HG03135 (cell line): Measurements from ENCODE around the gene SLC25A47.
"Not testable (repeated sequence)": the region's sequence is repeated elsewhere in the genome, so short reads cannot be mapped to it uniquely, and the experiment has no call there.

Source experiments
- ATAC-seq: cut with Tn5 transposase; IDR thresholded peaks from one replicate; pipeline ENCODE4 v1.9.1; 2021; ENCODE audit warnings: mild to moderate bottlenecking, moderate library complexity; ENCODE audit not compliant: unreplicated experiment

The SLC25A47 gene

DNA sequence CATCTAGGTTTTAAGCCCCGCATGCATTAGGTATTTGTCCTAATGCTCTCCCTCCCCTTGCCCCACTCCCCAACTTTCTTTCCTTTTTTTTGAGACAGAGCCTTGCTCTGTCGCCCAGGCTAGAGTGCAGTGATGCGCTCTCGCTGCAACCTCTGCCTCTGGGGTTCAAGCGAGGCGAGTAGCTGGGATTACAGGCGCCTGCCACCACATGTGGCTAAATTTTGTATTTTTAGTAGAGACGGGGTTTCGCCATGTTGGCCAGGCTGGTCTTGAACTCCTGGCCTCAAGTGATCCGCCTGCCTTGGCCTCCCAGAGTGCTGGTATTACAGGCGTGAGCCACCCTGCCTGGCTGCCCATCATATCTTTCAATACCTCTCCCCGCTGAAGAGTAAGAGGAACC, 19.7 kb downstream of the SLC25A47 start:
- not testable (repeated sequence) for ATAC-seq

DNA sequence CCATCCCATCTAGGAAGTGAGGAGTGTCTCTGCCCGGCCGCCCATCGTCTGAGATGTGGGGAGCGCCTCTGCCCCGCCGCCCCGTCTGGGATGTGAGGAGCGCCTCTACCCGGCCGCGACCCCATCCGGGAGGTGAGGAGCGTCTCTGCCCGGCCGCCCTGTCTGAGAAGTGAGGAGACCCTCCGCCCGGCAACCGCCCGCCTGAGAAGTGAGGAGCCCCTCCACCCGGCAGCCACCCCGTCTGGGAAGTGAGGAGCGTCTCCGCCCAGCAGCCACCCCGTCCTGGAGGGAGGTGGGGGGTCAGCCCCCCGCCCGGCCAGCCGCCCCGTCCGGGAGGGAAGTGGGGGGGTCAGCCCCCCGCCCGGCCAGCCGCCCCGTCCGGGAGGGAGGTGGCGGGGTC, 21.5 kb downstream of the SLC25A47 start:
- ATAC-seq = not testable (repeated sequence)

- no peak for ATAC-seq
These were observed 22.6 kb downstream of the SLC25A47 start for GRCh38 chr14:100345711-100346110.

- ATAC-seq = no peak
These were observed 23.4 kb downstream of the SLC25A47 start for GRCh38 chr14:100346306-100347091.

DNA sequence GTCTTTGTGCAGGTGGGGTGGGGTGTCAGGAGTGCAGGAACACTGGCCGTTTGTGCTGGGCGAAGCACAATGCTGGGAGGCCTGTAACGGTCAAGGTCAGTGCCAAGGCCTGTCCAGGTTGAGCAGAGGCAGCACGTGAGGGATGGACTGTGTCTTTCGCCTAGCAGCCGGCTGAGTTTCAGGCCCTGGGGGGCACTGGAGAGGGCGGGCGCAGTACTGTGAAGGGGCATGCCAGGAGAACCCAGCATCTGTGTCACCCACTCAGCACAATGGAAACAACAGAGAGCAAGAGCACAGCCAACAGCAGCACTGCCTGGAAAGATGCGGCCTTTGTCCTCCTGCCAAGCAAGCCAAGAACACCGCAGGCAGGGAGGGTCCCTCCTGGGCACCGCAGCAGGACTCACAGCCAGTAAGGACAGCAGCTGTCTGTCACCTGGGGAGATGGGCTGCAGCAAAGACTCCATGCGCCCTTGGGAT, 25.2 kb downstream of the SLC25A47 start:
- ATAC-seq = no peak

- no peak for ATAC-seq
These were observed 25.9 kb downstream of the SLC25A47 start for GRCh38 chr14:100348784-100349685.

DNA sequence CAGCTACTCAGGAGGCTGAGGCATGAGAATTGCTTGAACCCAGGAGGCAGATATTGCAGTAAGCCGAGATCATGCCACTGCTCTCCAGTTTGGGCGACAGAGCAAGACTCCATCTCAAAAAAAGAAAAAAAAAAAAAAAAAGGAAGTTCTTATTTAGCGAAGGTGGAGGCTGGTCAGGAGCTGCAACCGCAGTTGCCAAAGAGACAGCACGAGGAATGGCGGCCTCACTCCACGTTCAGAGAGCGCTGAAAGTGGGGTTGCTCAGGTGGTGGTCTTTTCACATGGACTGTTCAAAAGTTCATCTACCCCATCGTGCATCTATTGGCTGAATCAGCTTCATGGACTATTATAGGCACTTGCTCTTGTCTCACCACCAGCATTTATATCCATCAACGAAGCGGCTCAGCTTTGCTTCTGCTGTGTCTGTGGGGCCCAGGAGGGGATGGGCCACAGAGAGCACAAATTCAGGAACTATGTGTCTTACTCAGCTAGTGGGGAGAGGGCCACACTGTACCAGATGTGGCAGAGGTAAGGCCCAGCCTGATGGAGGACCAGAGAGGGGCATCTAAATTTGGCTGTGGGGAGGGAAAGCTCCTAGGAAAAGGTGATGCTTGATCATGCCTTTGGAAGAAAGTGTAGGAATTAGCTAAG, 27.3 kb downstream of the SLC25A47 start:
- ATAC-seq = no peak

- ATAC-seq = no peak
These were observed 27.8 kb downstream of the SLC25A47 start for GRCh38 chr14:100350986-100351385.

DNA sequence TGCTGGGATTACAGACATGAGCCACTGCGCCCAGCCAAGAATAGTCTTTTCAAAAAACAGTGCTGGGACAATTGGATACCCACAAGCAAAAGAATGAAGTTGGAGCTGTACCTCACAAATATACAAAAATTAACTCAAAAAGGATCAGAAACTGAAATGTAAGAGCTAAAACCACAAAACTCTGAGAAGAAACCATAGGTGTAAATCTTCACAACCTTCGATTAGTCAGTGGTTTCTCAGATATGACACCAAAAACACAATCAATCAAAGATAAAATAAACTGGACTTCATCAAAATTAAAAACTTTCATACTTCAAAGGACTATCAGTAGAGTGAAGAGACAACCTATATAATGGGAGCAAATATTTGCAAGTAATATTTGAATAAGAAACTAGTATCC, 35.3 kb downstream of the SLC25A47 start:
- ATAC-seq = no peak

DNA sequence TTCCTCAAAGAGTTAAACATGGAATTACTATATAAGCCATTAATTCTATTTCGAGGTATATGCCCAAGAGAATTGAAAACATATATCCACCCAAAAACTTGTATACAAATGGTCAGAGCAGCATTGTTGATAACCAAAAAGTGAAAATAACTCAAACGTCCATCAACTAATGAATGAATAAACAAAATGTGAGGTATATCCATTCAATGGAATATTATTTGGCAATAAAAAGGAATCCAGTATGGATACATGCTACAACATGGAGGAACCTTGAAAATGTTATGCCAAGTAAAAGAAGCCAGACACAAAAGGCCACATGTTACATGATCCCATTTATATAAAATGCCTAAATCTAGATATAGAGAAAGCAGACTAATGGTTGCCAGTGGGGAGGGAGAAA, 36.0 kb downstream of the SLC25A47 start:
- no peak for ATAC-seq

GRCh38 chr14:100359881-100360280, 36.7 kb downstream of the SLC25A47 start:
- no peak for ATAC-seq

- ATAC-seq = no peak
These were observed 38.5 kb downstream of the SLC25A47 start for GRCh38 chr14:100361626-100362025.

DNA sequence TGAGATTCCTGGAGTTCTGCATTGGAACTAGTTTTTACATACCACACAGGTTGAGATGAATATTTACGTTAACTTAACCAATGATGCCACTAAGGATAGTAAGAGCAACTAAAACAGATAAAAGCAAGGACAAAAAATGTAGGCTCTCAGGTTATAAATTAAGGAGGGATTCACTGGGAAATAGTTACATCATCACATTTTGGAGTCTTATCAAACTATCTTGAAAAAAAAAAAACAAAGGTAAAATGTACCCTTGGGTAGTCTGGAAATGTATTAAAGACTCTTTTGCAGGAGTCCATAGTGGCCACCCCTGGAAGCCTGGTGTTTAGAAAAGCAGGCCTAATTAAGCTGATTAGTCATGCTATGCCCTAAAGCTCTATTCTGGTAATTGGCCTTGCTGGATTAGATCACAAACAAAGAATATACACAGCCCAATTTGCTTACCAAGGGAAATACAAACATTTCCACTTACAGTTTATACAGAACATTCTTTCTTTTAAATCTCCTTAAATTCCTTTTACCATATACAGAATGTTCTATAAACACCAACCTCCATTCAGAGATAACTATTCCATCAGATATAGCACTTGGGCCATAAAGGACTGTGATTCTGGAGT, 39.3 kb downstream of the SLC25A47 start:
- ATAC-seq = no peak

DNA sequence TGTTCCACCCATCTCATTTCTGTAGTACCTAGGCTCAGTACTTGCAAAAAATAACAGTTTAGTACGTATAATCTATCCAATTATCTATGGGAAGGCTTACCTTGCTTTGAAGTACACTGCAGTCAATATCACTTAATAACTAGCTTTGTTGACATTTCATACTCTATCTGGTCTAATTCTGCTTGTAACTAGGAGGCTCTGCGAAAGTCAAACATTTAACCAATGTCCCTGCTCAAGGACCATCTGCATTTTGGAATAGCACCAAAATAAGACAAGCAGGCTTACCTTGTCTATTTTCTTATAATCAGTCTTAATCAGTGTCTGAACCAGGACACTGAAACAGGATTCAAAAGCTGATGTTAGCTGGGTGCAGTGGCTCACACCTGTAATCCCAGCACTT, 39.9 kb downstream of the SLC25A47 start:
- ATAC-seq = no peak

GRCh38 chr14:100364403-100364802, 41.3 kb downstream of the SLC25A47 start:
- no peak for ATAC-seq

GRCh38 chr14:100365741-100366140, 42.6 kb downstream of the SLC25A47 start:
- ATAC-seq = no peak

- ATAC-seq = no peak
These were observed 45.9 kb downstream of the SLC25A47 start for GRCh38 chr14:100369019-100369418.

DNA sequence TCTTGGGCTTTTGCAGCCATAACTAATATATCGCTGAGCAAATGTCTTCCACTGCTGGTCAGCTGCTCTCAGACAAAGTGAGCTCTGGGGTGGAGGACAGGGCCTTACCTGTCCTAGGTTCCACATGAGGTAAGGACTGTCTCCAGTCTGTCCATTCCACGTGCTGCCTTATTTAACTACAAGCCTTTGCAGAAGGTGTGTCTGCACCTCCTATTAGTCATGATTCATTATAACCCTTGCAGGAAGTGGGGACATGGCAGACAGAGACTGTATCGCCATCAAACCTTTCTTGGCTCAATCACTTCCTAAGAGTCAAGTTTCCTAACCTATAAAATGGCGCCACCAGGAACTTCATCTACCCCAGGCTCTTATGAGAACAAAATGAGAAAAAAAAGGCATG, 46.9 kb downstream of the SLC25A47 start:
- no peak for ATAC-seq

DNA sequence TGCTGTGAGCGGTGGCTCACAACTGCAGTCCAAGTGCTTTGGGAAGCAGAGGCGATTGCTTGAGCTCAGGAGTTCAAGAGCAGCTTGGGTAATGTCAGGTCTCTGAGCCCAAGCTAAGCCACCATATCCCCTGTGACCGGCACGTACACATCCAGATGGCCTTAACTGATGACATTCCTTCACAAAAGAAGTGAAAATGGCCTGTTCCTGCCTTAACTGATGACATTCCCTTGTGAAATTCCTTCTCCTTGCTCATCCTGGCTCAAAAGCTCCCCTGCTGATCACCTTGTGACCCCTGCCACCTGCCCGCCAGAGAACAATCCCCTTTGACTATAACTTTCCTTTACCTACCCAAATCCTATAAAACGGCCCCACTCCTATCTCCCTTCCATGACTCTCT, 48.6 kb downstream of the SLC25A47 start:
- ATAC-seq = no peak

DNA sequence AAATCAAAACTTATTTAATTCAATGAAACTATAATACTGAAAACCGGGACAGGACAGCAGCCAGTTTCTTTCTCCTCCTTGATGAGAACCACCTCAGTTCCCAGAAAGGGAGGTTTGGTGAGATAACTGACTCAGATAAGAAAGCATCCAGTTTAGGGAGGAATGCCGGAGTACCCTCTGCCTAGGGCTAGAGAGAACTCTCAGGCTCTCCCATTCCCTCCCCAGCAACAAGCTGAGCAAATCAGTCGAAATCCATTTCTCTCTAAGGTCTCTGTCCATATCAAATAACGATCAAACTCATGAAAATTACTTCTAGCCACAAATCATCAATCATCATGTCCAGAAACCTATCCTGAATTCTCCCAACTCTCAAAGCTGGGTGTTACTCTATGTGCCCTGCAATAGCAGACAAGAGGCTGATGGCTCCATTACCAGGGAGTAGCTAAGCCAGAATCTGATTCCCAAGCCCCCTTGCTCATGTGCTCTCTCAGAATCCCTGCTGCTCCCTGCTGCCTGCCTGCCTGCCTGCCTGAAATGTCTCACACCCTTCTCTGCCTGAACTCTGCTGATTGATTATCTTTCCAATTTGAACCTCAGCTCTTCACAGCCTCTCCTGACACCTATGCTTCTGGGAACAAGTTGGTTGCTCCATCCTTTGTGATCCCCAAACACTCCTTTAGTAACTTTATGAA, 49.4 kb downstream of the SLC25A47 start:
- no peak for ATAC-seq
